GM23338 (cell line): ENCODE data around the gene CCSAP. TPM values are rescaled to one million over a fixed set of nuclear protein-coding genes. Genes with fewer than 3 reads are reported as not detected.

Experiments
- ATAC-seq: fragments of 200-7000 bp; cut with Tn5 transposase; 3 replicates; pipeline ENCODE4 v1.9.1; 2020
- DNase-seq: peaks from one replicate; pipeline ENCODE4 v3.0.0-alpha.2; 2015; ENCODE audit warnings: low spot score
- H2AFZ ChIP-seq: fragments of 200-600 bp; sonication (generic); 2 replicates; pipeline ENCODE4 v1.8.0; 2016; ENCODE audit warnings: antibody characterized with exemption, mild to moderate bottlenecking, moderate library complexity
- H3F3A ChIP-seq: fragments of 200-600 bp; sonication (generic); replicated peaks from 2 replicates; pipeline ENCODE4 v1.8.0; 2017; ENCODE audit warnings: antibody characterized with exemption, mixed run types, low read depth
- H3K27ac ChIP-seq: fragments of 200-600 bp; sonication (generic); 2 replicates; pipeline ENCODE4 v1.6.1; 2016; ENCODE audit warnings: low read depth
- H3K27me3 ChIP-seq: fragments of 200-600 bp; sonication (generic); 2 replicates; pipeline ENCODE4 v1.8.0; 2016; ENCODE audit warnings: mild to moderate bottlenecking, mixed run types, moderate library complexity; ENCODE audit not compliant: insufficient read depth
- H3K36me3 ChIP-seq: fragments of 200-600 bp; sonication (generic); 2 replicates; pipeline ENCODE4 v1.8.0; 2016; ENCODE audit warnings: mild to moderate bottlenecking; ENCODE audit not compliant: insufficient read depth
- H3K4me1 ChIP-seq: fragments of 200-600 bp; sonication (generic); 2 replicates; pipeline ENCODE4 v1.8.0; 2016; ENCODE audit warnings: mild to moderate bottlenecking, moderate library complexity; ENCODE audit not compliant: insufficient read depth
- H3K4me2 ChIP-seq: fragments of 200-600 bp; sonication (generic); 2 replicates; pipeline ENCODE4 v1.7.1; 2017; ENCODE audit warnings: mixed run types
- H3K4me3 ChIP-seq: fragments of 200-600 bp; sonication (generic); 2 replicates; pipeline ENCODE4 v1.6.1; 2016; ENCODE audit warnings: mixed run types
- H3K79me2 ChIP-seq: fragments of 200-600 bp; sonication (generic); replicated peaks from 2 replicates; pipeline ENCODE4 v1.8.0; 2017; ENCODE audit warnings: mild to moderate bottlenecking; ENCODE audit not compliant: insufficient read depth
- H3K9me2 ChIP-seq: fragments of 200-600 bp; sonication (generic); 2 replicates; pipeline ENCODE4 v1.8.0; 2017; ENCODE audit not compliant: insufficient read depth
- H4K20me1 ChIP-seq: fragments of 200-600 bp; sonication (generic); replicated peaks from 2 replicates; pipeline ENCODE4 v1.8.0; 2017; ENCODE audit warnings: mild to moderate bottlenecking; ENCODE audit not compliant: insufficient read depth
- H3K27ac Mint-ChIP-seq: 2 replicates; pipeline ENCODE4 v1.8.0; 2020; ENCODE audit warnings: inconsistent platforms, mild to moderate bottlenecking, moderate library complexity, mixed read lengths
- H3K27me3 Mint-ChIP-seq: 3 replicates; pipeline ENCODE4 v1.8.0; 2022; ENCODE audit warnings: low read depth, mild to moderate bottlenecking, moderate library complexity, mixed read lengths, inconsistent platforms; ENCODE audit not compliant: insufficient read depth, poor library complexity
- H3K36me3 Mint-ChIP-seq: 3 replicates; pipeline ENCODE4 v1.8.0; 2021; ENCODE audit warnings: low read depth, mild to moderate bottlenecking, inconsistent platforms, moderate library complexity, mixed read lengths
- H3K4me1 Mint-ChIP-seq: 3 replicates; pipeline ENCODE4 v1.8.0; 2020; ENCODE audit warnings: mild to moderate bottlenecking, inconsistent platforms, mixed read lengths
- H3K4me3 Mint-ChIP-seq: 3 replicates; pipeline ENCODE4 v1.8.0; 2021; ENCODE audit warnings: moderate library complexity, mild to moderate bottlenecking, inconsistent platforms, mixed read lengths
- H3K9me3 Mint-ChIP-seq: 3 replicates; pipeline ENCODE4 v1.8.0; 2020; ENCODE audit warnings: moderate library complexity, mild to moderate bottlenecking, inconsistent platforms, mixed read lengths
- CREB1 ChIP-seq: fragments of 250-450 bp; sonication (Bioruptor Pico); IDR thresholded peaks from 2 replicates; pipeline ENCODE4 v1.5.0; 2020; ENCODE audit warnings: low read depth, mild to moderate bottlenecking, moderate library complexity
- EZH2phosphoT487 ChIP-seq: fragments of 200-600 bp; sonication (generic); IDR thresholded peaks from one replicate; pipeline ENCODE4 v1.8.1; 2018; ENCODE audit warnings: antibody characterized with exemption; ENCODE audit not compliant: unreplicated experiment
- JUNB ChIP-seq: IDR thresholded peaks from one replicate; pipeline ENCODE4 v1.6.1; 2016; ENCODE audit warnings: antibody characterized with exemption; ENCODE audit not compliant: unreplicated experiment
- POLR2AphosphoS5 ChIP-seq: IDR thresholded peaks from 2 replicates; pipeline ENCODE4 v1.6.1; 2016; ENCODE audit warnings: antibody characterized with exemption, low read depth
- REST ChIP-seq: IDR thresholded peaks from one replicate; pipeline ENCODE4 v1.6.1; 2018; ENCODE audit warnings: antibody characterized with exemption; ENCODE audit not compliant: unreplicated experiment
- ZNF114 ChIP-seq: fragments of 250-450 bp; sonication (Bioruptor Pico); IDR thresholded peaks from 2 replicates; pipeline ENCODE4 v1.5.0; 2020; ENCODE audit warnings: mild to moderate bottlenecking, moderate library complexity
- ZNF331 ChIP-seq: fragments of 250-450 bp; sonication (Bioruptor Pico); IDR thresholded peaks from 2 replicates; pipeline ENCODE4 v1.5.0; 2020; ENCODE audit warnings: low read depth, mild to moderate bottlenecking, moderate library complexity
- polyA plus RNA-seq: library from polyadenylated mRNA; unstranded; fragments of >200 nt; fragmentation: Nextera tagmentation; extraction: Ambion mirVana; gene quantifications from 2 replicates; pipeline ENCODE4 v1.2.1, GENCODE V29; 2016
- total RNA-seq: library from RNA; depleted of rRNA; stranded (reverse); fragments of >200 nt; shearing (Covaris generic); gene quantifications from 2 replicates; pipeline ENCODE4 v1.2.3, GENCODE V29; 2014
- TF ChIP-seq, protein P1 (sequence below): fragments of 250-450 bp; sonication (Bioruptor Pico); IDR thresholded peaks from 2 replicates; pipeline ENCODE4 v1.5.0; 2020; ENCODE audit warnings: mild to moderate bottlenecking, moderate library complexity
- TF ChIP-seq, protein P2 (sequence below): IDR thresholded peaks from 2 replicates; pipeline ENCODE4 v1.6.1; 2016; ENCODE audit warnings: antibody characterized with exemption

The CCSAP gene
- total and polyA plus RNA-seq, 2 experiments from 2014 or later = 4.2 to 13.3 TPM

DNA sequence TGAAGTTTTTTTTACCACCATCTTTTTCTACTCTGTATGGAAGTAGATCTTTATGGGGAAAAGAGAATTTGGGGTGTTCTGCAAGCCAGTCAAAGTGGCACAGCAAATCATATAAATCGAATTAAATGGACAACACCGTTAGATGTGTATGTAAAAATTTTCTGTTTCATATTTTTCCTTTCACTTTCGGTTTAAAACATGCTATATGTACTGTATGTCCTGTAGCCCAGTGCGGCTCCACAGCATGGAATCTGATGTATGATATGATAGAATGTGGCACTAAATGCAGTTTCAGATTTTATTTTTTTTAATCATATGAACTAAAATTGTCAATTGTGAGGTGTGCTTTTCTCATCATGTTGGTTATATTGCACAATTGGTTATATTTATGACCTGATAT, 39.0 kb downstream of the CCSAP start:
- Histone ChIP-seq H3K4me1 (no peaks in the 10 kb centered on the region), H3K9me2 (no peaks in the 10 kb centered on the region), H3K27me3 (no peaks in the 10 kb centered on the region), H3K79me2 (no peaks in the 10 kb centered on the region), H3F3A (no peaks in the 10 kb centered on the region), H4K20me1 (no peaks in the 10 kb centered on the region), H3K4me2 (no peak overlapping the region), H3K27ac (no peak overlapping the region), H2AFZ (no peak overlapping the region), H3K36me3 (0 out of 2 replicates have a peak, but pooled peaks cover 13% of the 10 kb centered on the region), H3K4me3 (no peak overlapping the region)
- Mint-ChIP-seq H3K4me3 (no peak overlapping the region), H3K9me3 (no peaks in the 10 kb centered on the region), H3K27ac (no peak overlapping the region), H3K4me1 (peaks cover 7% of the 10 kb centered on the region; the same call in 2 of the 3 replicates), H3K36me3 (peaks cover 13% of the 10 kb centered on the region), H3K27me3 (no peaks in the 10 kb centered on the region)
- TF ChIP-seq POLR2AphosphoS5 (no peak), ZNF114 (CRISPR knock-in tag) (no peak)
- TF ChIP-seq, protein P1, sequence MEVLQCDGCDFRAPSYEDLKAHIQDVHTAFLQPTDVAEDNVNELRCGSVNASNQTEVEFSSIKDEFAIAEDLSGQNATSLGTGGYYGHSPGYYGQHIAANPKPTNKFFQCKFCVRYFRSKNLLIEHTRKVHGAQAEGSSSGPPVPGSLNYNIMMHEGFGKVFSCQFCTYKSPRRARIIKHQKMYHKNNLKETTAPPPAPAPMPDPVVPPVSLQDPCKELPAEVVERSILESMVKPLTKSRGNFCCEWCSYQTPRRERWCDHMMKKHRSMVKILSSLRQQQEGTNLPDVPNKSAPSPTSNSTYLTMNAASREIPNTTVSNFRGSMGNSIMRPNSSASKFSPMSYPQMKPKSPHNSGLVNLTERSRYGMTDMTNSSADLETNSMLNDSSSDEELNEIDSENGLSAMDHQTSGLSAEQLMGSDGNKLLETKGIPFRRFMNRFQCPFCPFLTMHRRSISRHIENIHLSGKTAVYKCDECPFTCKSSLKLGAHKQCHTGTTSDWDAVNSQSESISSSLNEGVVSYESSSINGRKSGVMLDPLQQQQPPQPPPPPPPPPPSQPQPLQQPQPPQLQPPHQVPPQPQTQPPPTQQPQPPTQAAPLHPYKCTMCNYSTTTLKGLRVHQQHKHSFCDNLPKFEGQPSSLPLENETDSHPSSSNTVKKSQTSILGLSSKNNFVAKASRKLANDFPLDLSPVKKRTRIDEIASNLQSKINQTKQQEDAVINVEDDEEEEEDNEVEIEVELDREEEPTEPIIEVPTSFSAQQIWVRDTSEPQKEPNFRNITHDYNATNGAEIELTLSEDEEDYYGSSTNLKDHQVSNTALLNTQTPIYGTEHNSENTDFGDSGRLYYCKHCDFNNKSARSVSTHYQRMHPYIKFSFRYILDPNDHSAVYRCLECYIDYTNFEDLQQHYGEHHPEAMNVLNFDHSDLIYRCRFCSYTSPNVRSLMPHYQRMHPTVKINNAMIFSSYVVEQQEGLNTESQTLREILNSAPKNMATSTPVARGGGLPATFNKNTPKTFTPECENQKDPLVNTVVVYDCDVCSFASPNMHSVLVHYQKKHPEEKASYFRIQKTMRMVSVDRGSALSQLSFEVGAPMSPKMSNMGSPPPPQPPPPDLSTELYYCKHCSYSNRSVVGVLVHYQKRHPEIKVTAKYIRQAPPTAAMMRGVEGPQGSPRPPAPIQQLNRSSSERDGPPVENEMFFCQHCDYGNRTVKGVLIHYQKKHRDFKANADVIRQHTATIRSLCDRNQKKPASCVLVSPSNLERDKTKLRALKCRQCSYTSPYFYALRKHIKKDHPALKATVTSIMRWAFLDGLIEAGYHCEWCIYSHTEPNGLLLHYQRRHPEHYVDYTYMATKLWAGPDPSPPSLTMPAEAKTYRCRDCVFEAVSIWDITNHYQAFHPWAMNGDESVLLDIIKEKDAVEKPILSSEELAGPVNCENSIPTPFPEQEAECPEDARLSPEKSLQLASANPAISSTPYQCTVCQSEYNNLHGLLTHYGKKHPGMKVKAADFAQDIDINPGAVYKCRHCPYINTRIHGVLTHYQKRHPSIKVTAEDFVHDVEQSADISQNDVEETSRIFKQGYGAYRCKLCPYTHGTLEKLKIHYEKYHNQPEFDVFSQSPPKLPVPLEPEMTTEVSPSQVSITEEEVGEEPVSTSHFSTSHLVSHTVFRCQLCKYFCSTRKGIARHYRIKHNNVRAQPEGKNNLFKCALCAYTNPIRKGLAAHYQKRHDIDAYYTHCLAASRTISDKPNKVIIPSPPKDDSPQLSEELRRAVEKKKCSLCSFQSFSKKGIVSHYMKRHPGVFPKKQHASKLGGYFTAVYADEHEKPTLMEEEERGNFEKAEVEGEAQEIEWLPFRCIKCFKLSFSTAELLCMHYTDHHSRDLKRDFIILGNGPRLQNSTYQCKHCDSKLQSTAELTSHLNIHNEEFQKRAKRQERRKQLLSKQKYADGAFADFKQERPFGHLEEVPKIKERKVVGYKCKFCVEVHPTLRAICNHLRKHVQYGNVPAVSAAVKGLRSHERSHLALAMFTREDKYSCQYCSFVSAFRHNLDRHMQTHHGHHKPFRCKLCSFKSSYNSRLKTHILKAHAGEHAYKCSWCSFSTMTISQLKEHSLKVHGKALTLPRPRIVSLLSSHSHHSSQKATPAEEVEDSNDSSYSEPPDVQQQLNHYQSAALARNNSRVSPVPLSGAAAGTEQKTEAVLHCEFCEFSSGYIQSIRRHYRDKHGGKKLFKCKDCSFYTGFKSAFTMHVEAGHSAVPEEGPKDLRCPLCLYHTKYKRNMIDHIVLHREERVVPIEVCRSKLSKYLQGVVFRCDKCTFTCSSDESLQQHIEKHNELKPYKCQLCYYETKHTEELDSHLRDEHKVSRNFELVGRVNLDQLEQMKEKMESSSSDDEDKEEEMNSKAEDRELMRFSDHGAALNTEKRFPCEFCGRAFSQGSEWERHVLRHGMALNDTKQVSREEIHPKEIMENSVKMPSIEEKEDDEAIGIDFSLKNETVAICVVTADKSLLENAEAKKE (CRISPR knock-in tag) = no peak
- DNase-seq = no peak
- ATAC-seq = no peak

GRCh38 chr1:229302740-229303139, 40.1 kb downstream of the CCSAP start:
- no peaks in the 10 kb centered on the region for H3F3A ChIP-seq
- no peak overlapping the region for H2AFZ ChIP-seq
- no peak overlapping the region for H3K4me2 ChIP-seq
- H3K9me3 Mint-ChIP-seq = no peaks in the 10 kb centered on the region
- H3K4me1 Mint-ChIP-seq = peaks cover 7% of the 10 kb centered on the region; the same call in 2 of the 3 replicates
- ATAC-seq (no peak), DNase-seq (no peak)
- no peak overlapping the region for H3K4me3 ChIP-seq
- H3K4me3 Mint-ChIP-seq = no peak overlapping the region
- H3K27ac ChIP-seq = no peak overlapping the region
- 0 out of 2 replicates have a peak, but pooled peaks cover 19% of the 10 kb centered on the region for H3K36me3 ChIP-seq
- H3K27me3 ChIP-seq = no peaks in the 10 kb centered on the region
- H3K9me2 ChIP-seq = no peaks in the 10 kb centered on the region
- H3K4me1 ChIP-seq = no peaks in the 10 kb centered on the region
- H3K27ac Mint-ChIP-seq = no peak overlapping the region
- peaks cover 13% of the 10 kb centered on the region for H3K36me3 Mint-ChIP-seq
- H3K79me2 ChIP-seq = no peaks in the 10 kb centered on the region
- H3K27me3 Mint-ChIP-seq = no peaks in the 10 kb centered on the region
- no peaks in the 10 kb centered on the region for H4K20me1 ChIP-seq
- TF ChIP-seq EZH2phosphoT487 (no peak), REST (no peak), ZNF331 (CRISPR knock-in tag) (no peak), JUNB (no peak), ZNF114 (CRISPR knock-in tag) (no peak), POLR2AphosphoS5 (no peak), CREB1 (CRISPR knock-in tag) (no peak)
- TF ChIP-seq, protein P2, sequence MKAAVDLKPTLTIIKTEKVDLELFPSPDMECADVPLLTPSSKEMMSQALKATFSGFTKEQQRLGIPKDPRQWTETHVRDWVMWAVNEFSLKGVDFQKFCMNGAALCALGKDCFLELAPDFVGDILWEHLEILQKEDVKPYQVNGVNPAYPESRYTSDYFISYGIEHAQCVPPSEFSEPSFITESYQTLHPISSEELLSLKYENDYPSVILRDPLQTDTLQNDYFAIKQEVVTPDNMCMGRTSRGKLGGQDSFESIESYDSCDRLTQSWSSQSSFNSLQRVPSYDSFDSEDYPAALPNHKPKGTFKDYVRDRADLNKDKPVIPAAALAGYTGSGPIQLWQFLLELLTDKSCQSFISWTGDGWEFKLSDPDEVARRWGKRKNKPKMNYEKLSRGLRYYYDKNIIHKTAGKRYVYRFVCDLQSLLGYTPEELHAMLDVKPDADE = no peak
